Upper lobe of left lung (tissue), 6 donors: ENCODE measurements around the gene PPM1E. TPM values are rescaled to one million over a fixed set of nuclear protein-coding genes. Genes with fewer than 3 reads are reported as not detected.
A peak's percentile ranks its signal among the peaks of the same experiment; 100 is the strongest.

Source experiments
- ATAC-seq, 2 donors: fragments of 200-7000 bp; cut with Tn5 transposase; one replicate each; pipeline ENCODE4 v1.9.1; 2022; ENCODE audit warnings: mild to moderate bottlenecking in 2 of 2, moderate library complexity in 2 of 2; ENCODE audit not compliant: low FRiP score in 2 of 2
- DNase-seq, 2 donors: peaks; one replicate each; pipeline ENCODE4 v3.0.0-alpha.2; 2019 to 2020
- H3K27ac ChIP-seq, 4 donors: fragments of 200-600 bp; sonication (generic); one replicate each; pipeline ENCODE4 v1.5.1; 2016 to 2019
- H3K27me3 ChIP-seq, 4 donors: fragments of 200-600 bp; sonication (generic); one replicate each; pipeline ENCODE4 v1.5.1; 2017 to 2019
- H3K36me3 ChIP-seq, 4 donors: fragments of 200-600 bp; sonication (generic); one replicate each; pipeline ENCODE4 v1.5.1; 2016 to 2019
- H3K4me1 ChIP-seq, 4 donors: fragments of 200-600 bp; sonication (generic); one replicate each; pipeline ENCODE4 v1.5.1; 2018 to 2019
- H3K4me3 ChIP-seq, 4 donors: fragments of 200-600 bp; sonication (generic); one replicate each; pipeline ENCODE4 v1.5.1; 2017 to 2019; ENCODE audit warnings: mild to moderate bottlenecking in 2 of 4, moderate library complexity in 1 of 4
- H3K9me3 ChIP-seq, 4 donors: fragments of 200-600 bp; sonication (generic); one replicate each; pipeline ENCODE4 v1.5.1; 2018 to 2019
- EP300 ChIP-seq, 4 donors: sonication (generic); formaldehyde crosslinking; IDR thresholded peaks; one replicate each; pipeline ENCODE4 v1.5.1; 2017; ENCODE audit warnings: antibody characterized with exemption in 4 of 4, control low read depth in 2 of 4
- POLR2A ChIP-seq, 4 donors: fragments of 450-650 bp; IDR thresholded peaks; one replicate each; pipeline ENCODE4 v1.5.1; 2016 to 2017; ENCODE audit warnings: antibody characterized with exemption in 4 of 4, mild to moderate bottlenecking in 2 of 4
- POLR2AphosphoS5 ChIP-seq, 2 donors: sonication (generic); formaldehyde crosslinking; IDR thresholded peaks; one replicate each; pipeline ENCODE4 v1.5.1; 2017; ENCODE audit warnings: antibody characterized with exemption in 2 of 2
- WGBS, 2 donors: methylation state at CpG; one replicate each; pipeline ENCODE4 v1.1.5; 2017 to 2018; 5-methylcytosine and 5-hydroxymethylcytosine counted together
- total RNA-seq, 6 donors: library from RNA; depleted of rRNA in 4 of 6; stranded (reverse); fragments of >200 nt in 4 of 6; gene quantifications; one replicate each; pipeline versions ENCODE4 v1.1.0 to v1.2.1, GENCODE V29; 2016 to 2021
- TF ChIP-seq, protein P1 (sequence below), 6 experiments: fragments of 450-650 bp in 4 of 6; fragments of 200-600 bp in 2 of 6; sonication (generic) in 2 of 6; IDR thresholded peaks; one replicate each; pipeline ENCODE4 v1.5.1; 2016 to 2019; ENCODE audit warnings: antibody characterized with exemption in 6 of 6
- donor health status: DM: no; HTN: no; CAD: no; lungs with moderate emphysema.
- donor health status: DM: no; HTN: yes; CAD: no; lungs with severe emphysema.

Gene PPM1E
- total RNA-seq, 6 donors from 2014 or later = under 0.01 to 0.76 (median 0.18) TPM

DNA sequence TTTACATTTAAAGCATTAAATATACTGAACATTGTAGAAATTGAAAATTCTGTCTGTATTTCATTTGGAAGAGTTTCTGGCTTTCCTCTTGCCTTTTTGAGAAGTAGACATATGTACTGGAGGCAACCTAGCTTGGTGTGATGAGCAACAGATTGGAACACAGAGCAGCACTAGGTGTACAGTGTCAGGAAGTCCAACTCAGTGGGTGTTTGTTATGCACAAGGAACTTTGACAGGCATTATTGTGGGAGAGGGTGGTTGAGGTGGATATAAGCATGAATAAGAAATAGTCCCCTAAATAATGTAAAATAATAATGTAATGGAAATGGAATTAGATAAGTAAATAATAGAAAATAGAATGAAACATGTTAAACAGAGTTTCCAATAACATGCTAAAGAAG is 58.1 kb downstream of the PPM1E start:
- H3K27ac ChIP-seq = no peak overlapping the region
- no peaks in the 10 kb centered on the region for H3K9me3 ChIP-seq
- no peaks in the 10 kb centered on the region for H3K4me1 ChIP-seq
- TF ChIP-seq POLR2A (IDR thresholded peaks at IDR 0.05) (no peak), EP300 (IDR thresholded peaks at IDR 0.05) (no peak), POLR2AphosphoS5 (IDR thresholded peaks at IDR 0.05) (no peak)
- TF ChIP-seq, protein P1, sequence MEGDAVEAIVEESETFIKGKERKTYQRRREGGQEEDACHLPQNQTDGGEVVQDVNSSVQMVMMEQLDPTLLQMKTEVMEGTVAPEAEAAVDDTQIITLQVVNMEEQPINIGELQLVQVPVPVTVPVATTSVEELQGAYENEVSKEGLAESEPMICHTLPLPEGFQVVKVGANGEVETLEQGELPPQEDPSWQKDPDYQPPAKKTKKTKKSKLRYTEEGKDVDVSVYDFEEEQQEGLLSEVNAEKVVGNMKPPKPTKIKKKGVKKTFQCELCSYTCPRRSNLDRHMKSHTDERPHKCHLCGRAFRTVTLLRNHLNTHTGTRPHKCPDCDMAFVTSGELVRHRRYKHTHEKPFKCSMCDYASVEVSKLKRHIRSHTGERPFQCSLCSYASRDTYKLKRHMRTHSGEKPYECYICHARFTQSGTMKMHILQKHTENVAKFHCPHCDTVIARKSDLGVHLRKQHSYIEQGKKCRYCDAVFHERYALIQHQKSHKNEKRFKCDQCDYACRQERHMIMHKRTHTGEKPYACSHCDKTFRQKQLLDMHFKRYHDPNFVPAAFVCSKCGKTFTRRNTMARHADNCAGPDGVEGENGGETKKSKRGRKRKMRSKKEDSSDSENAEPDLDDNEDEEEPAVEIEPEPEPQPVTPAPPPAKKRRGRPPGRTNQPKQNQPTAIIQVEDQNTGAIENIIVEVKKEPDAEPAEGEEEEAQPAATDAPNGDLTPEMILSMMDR (IDR thresholded peaks at IDR 0.05) = no peak
- H3K4me3 ChIP-seq = no peak overlapping the region
- no peak for DNase-seq
- H3K27me3 ChIP-seq = no peaks in the 10 kb centered on the region
- no peak for ATAC-seq
- H3K36me3 ChIP-seq = no peaks in the 10 kb centered on the region

DNA sequence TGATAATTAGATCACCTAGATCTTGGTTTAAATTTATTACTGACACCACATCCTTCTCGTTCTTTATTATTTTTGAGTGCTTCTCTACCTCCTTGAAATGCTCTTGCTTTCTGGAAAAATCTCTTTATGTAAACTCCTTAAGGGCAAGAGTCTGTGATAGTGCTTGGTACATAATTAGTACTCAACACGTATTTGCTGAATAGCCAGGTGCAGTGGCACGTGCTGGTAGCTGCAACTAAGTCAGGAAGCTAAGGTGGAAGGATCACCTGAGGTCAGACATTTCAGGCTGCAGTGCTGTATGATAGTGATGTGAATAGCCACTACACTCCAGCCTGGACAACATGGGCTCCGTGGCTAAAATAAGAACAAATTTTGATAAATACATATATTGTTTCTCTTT is 63.0 kb downstream of the PPM1E start:
- Histone ChIP-seq H3K4me3 (no peak overlapping the region), H3K9me3 (no peaks in the 10 kb centered on the region), H3K27ac (no peak overlapping the region), H3K27me3 (no peaks in the 10 kb centered on the region), H3K36me3 (no peaks in the 10 kb centered on the region), H3K4me1 (no peaks in the 10 kb centered on the region)
- ATAC-seq (peak in 1 of 2 donors; percentile 46), DNase-seq (peak in 1 of 2 donors; percentile 64)
- TF ChIP-seq POLR2A (IDR thresholded peaks at IDR 0.05) (no peak), EP300 (IDR thresholded peaks at IDR 0.05) (peak in 1 of 4 donors; percentile 56)
- 51 to 53% methylated on average over 4 of the region's 4 CpGs for WGBS, 2 donors

DNA sequence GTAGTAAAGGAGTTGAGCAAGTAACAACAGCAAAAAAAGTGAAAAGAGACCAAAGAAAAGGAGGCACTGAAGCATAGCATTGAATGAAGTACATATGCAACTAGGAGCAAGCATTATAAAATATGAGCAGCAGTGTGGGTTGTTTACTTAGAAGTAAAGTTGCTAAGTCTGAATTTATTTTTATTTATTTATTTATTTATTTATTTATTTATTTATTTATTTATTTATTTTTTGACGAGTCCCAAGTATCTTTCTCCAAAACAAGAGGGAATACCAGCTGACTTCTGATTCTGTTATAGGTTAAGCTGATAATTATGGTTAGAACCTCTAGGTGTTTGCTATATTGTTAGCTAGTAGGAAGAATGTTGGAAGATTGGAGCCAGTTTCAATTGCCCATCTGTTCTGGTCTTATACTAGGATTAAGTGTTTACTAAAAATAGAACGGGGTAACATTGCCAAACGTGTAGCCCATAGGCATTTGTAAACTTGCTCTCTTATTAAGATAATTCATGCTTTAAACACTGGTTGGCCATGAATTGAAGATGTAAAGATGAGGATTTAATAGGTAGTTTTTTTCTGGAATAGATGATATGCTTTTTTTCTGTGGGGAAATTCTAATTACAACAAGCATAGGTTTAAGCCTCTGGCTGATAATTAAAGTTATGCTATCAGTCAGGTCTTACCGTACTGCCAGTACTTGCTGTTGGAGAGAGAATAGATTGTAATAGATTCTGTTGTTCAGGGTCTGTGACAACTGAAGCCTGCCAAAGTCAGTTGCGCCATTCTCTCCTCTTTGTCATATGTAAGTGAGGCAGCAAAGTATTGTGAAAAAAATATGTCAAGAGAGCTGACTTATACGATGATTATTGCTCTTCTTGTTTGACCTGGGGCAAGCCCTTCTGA is 66.7 kb downstream of the PPM1E start:
- H3K9me3 ChIP-seq = no peaks in the 10 kb centered on the region
- DNase-seq = no peak
- no peak for ATAC-seq
- TF ChIP-seq EP300 (IDR thresholded peaks at IDR 0.05) (no peak), POLR2A (IDR thresholded peaks at IDR 0.05) (no peak), POLR2AphosphoS5 (IDR thresholded peaks at IDR 0.05) (no peak)
- TF ChIP-seq, protein P1 (IDR thresholded peaks at IDR 0.05) = no peak
- H3K36me3 ChIP-seq = no peaks in the 10 kb centered on the region
- no peaks in the 10 kb centered on the region for H3K4me1 ChIP-seq
- H3K27me3 ChIP-seq = no peaks in the 10 kb centered on the region
- H3K4me3 ChIP-seq = no peak overlapping the region
- no peak overlapping the region for H3K27ac ChIP-seq
- WGBS, 2 donors = 56 to 67% methylated on average over 6 of the region's 6 CpGs

DNA sequence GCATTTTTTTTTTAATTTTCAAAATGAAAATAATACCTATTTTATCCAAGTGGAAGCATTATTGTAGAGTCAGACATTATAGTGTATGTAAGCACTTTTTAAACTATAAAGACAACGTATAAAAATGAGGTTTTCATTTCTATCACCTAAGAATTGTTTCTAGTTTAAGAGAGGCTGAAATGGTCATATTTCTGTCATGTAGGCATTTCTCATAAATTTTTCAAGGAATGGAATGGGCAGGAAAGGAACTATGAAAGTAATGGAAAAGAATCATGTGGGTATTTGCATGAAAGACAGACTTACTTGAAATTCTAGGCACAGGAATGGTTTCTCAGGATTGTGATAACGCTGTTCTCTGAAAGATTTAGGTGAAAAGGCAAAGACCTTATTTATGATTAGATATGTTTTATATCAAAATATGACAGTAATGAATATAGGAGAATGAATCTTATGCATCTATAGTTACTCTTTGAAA is 67.4 kb downstream of the PPM1E start:
- no peaks in the 10 kb centered on the region for H3K36me3 ChIP-seq
- TF ChIP-seq POLR2AphosphoS5 (IDR thresholded peaks at IDR 0.05) = no peak
- no peak for TF ChIP-seq POLR2A (IDR thresholded peaks at IDR 0.05)
- TF ChIP-seq, protein P1 (IDR thresholded peaks at IDR 0.05) = no peak
- no peak for TF ChIP-seq EP300 (IDR thresholded peaks at IDR 0.05)
- no peaks in the 10 kb centered on the region for H3K27me3 ChIP-seq
- 82 to 83% methylated on average over 2 of the region's 2 CpGs for WGBS, 2 donors
- H3K4me3 ChIP-seq = no peak overlapping the region
- ATAC-seq = no peak
- no peaks in the 10 kb centered on the region for H3K4me1 ChIP-seq
- H3K9me3 ChIP-seq = no peaks in the 10 kb centered on the region
- H3K27ac ChIP-seq = no peak overlapping the region
- no peak for DNase-seq

DNA sequence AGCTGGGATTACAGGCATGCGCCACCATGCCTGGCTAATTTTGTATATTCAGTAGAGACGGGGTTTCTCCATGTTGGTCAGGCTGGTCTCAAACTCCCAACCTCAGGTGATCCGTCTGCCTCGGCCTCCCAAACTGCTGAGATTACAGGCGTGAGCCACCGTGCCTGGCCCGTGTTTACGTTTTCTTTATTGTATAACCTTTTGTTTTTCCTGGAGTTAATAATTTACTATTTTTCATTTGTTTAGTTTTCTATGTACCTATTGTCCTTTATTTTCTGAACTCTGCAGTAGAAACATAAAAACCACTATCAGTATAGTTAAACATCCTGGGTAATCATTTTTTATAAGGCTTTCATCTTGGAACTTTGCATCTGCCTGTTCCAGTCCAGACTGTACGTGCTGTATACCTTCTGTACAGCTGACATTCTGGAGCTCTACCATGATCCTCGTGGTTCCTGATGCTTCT is 73.6 kb downstream of the PPM1E start:
- DNase-seq = no peak
- no peak for ATAC-seq
- WGBS, 2 donors = 87 to 91% methylated on average over 10 of the region's 10 CpGs

More for the DNA sequence above, 73.6 kb downstream of the PPM1E start:
- Histone ChIP-seq H3K27me3 (no peaks in the 10 kb centered on the region), H3K9me3 (no peaks in the 10 kb centered on the region), H3K36me3 (no peaks in the 10 kb centered on the region), H3K4me1 (no peaks in the 10 kb centered on the region), H3K27ac (no peak overlapping the region), H3K4me3 (no peak overlapping the region)
- TF ChIP-seq, protein P1 (IDR thresholded peaks at IDR 0.05) = no peak
